Measurements from ENCODE around the gene ETFB. TPM values are rescaled to one million over a fixed set of nuclear protein-coding genes. Genes with fewer than 3 reads are reported as not detected.
"Not testable (repeated sequence)": the region's sequence is repeated elsewhere in the genome, so short reads cannot be mapped to it uniquely, and the experiment has no call there.

Gene ETFB
- polyA plus RNA-seq, 1 donor: 145 TPM

GRCh38 chr19:51397453-51397852, 31.3 kb upstream of the ETFB start:
- peaks cover 11% of the 10 kb centered on the region for H3K9me3 ChIP-seq (ENCODE audit: control insufficient read depth, low read depth, low read length)
- not testable (repeated sequence) for H3K27ac ChIP-seq (ENCODE audit: low read length); DNase-seq; H3K4me3 ChIP-seq (ENCODE audit: low read length); H3K27me3 ChIP-seq (ENCODE audit: control insufficient read depth, insufficient read depth, low read length); H3K36me3 ChIP-seq (ENCODE audit: control insufficient read depth, insufficient read depth, low read length); H3K4me1 ChIP-seq (ENCODE audit: control insufficient read depth, insufficient read depth, low read length)
- WGBS (ENCODE audit: insufficient coverage, low lambda C conversion rate): no CpG with 5 or more reads among the region's 9 CpGs

GRCh38 chr19:51396175-51396574, 30.0 kb upstream of the ETFB start:
- H3K9me3 ChIP-seq (ENCODE audit: control insufficient read depth, low read depth, low read length): peaks cover under 1% of the 10 kb centered on the region
- no peak overlapping the region for H3K4me3 ChIP-seq (ENCODE audit: low read length)
- WGBS (ENCODE audit: insufficient coverage, low lambda C conversion rate): no CpG with 5 or more reads among the region's 2 CpGs
- H3K4me1 ChIP-seq (ENCODE audit: control insufficient read depth, insufficient read depth, low read length): peaks cover 10% of the 10 kb centered on the region
- H3K27me3 ChIP-seq (ENCODE audit: control insufficient read depth, insufficient read depth, low read length): no peaks in the 10 kb centered on the region
- H3K27ac ChIP-seq (ENCODE audit: low read length): no peak overlapping the region
- DNase-seq: no peak
- H3K36me3 ChIP-seq (ENCODE audit: control insufficient read depth, insufficient read depth, low read length): no peaks in the 10 kb centered on the region

GRCh38 chr19:51394050-51394836, 28.1 kb upstream of the ETFB start:
- H3K36me3 ChIP-seq (ENCODE audit: control insufficient read depth, insufficient read depth, low read length): no peaks in the 10 kb centered on the region
- H3K27ac ChIP-seq (ENCODE audit: low read length): peak overlapping the region; percentile 67
- 0% methylated on average over 5 of the region's 45 CpGs for WGBS (ENCODE audit: insufficient coverage, low lambda C conversion rate)
- DNase-seq: peak; percentile 97 to 98
- no peaks in the 10 kb centered on the region for H3K27me3 ChIP-seq (ENCODE audit: control insufficient read depth, insufficient read depth, low read length)
- H3K4me1 ChIP-seq (ENCODE audit: control insufficient read depth, insufficient read depth, low read length): peaks cover 25% of the 10 kb centered on the region
- no peaks in the 10 kb centered on the region for H3K9me3 ChIP-seq (ENCODE audit: control insufficient read depth, low read depth, low read length)
- peak overlapping the region; percentile 42 for H3K4me3 ChIP-seq (ENCODE audit: low read length)

DNA sequence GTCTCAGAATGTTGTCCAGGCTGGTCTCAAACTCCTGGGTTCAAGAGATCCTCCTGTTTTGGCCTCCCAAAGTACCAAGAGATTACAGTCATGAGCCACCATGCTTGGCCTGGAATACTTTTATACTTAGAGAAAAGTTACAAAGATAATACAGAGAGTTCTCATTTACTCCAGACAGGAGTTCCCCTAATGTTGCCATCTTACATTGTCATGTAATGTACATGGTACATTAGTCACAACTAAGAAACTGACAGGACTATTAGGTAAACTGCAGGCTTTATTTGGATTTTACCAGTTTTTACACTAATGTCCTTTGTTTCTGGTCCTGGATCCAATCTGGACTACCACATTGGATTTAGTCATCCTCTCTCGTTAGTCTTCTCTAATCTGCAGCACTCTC, 26.5 kb upstream of the ETFB start:
- no peaks in the 10 kb centered on the region for H3K27me3 ChIP-seq (ENCODE audit: control insufficient read depth, insufficient read depth, low read length)
- H3K36me3 ChIP-seq (ENCODE audit: control insufficient read depth, insufficient read depth, low read length): no peaks in the 10 kb centered on the region
- H3K4me3 ChIP-seq (ENCODE audit: low read length): no peak overlapping the region
- peaks cover 4% of the 10 kb centered on the region for H3K9me3 ChIP-seq (ENCODE audit: control insufficient read depth, low read depth, low read length)
- peaks cover 35% of the 10 kb centered on the region for H3K4me1 ChIP-seq (ENCODE audit: control insufficient read depth, insufficient read depth, low read length)
- no peak overlapping the region for H3K27ac ChIP-seq (ENCODE audit: low read length)
- no peak for DNase-seq
- WGBS (ENCODE audit: insufficient coverage, low lambda C conversion rate): 100% methylated on average over 1 of the region's 1 CpG

- Histone ChIP-seq H3K4me3 (ENCODE audit: low read length) (peak overlapping the region; percentile 47), H3K36me3 (ENCODE audit: control insufficient read depth, insufficient read depth, low read length) (no peaks in the 10 kb centered on the region), H3K27me3 (ENCODE audit: control insufficient read depth, insufficient read depth, low read length) (no peaks in the 10 kb centered on the region), H3K27ac (ENCODE audit: low read length) (peak overlapping the region; percentile 80), H3K4me1 (ENCODE audit: control insufficient read depth, insufficient read depth, low read length) (peaks cover 35% of the 10 kb centered on the region), H3K9me3 (ENCODE audit: control insufficient read depth, low read depth, low read length) (peaks cover 4% of the 10 kb centered on the region)
- WGBS (ENCODE audit: insufficient coverage, low lambda C conversion rate): 40% methylated on average over 1 of the region's 8 CpGs
- DNase-seq: no peak
Measured at GRCh38 chr19:51391073-51391611, 25.0 kb upstream of the ETFB start.

DNA sequence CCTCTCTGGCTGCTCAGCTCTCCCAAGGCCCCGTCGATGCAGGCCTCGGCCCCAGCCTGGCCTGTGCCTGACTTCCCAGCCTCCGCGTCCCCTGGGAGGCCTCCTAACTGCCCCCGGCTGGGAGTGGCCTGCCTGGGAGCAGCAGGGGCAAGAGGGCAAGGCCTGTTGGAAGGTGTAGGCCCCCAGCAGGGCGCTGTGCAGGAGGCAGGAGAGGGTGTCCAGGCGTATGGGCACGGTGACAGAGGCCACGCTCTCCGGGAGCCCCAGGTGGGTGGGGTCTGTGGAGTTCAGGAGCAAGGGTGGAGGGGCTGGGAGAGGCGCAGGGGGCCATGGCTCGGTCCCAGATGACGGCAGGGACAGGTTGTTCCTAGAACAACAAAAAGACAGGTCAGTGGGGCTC, 23.0 kb upstream of the ETFB start:
- H3K27me3 ChIP-seq (ENCODE audit: control insufficient read depth, insufficient read depth, low read length): no peaks in the 10 kb centered on the region
- peaks cover 31% of the 10 kb centered on the region for H3K4me1 ChIP-seq (ENCODE audit: control insufficient read depth, insufficient read depth, low read length)
- H3K4me3 ChIP-seq (ENCODE audit: low read length): peak overlapping the region; percentile 20
- H3K36me3 ChIP-seq (ENCODE audit: control insufficient read depth, insufficient read depth, low read length): no peaks in the 10 kb centered on the region
- no CpG with 5 or more reads among the region's 14 CpGs for WGBS (ENCODE audit: insufficient coverage, low lambda C conversion rate)
- DNase-seq: peak; percentile 78 to 86
- H3K9me3 ChIP-seq (ENCODE audit: control insufficient read depth, low read depth, low read length): peaks cover 4% of the 10 kb centered on the region
- peak overlapping the region; percentile 80 for H3K27ac ChIP-seq (ENCODE audit: low read length)

- no CpG with 5 or more reads among the region's 15 CpGs for WGBS (ENCODE audit: insufficient coverage, low lambda C conversion rate)
- H3K36me3 ChIP-seq (ENCODE audit: control insufficient read depth, insufficient read depth, low read length): no peaks in the 10 kb centered on the region
- no peak within 1 kb of the TSS for H3K4me3 ChIP-seq (ENCODE audit: low read length)
- peak within 1 kb of the TSS; percentile 80 for H3K27ac ChIP-seq (ENCODE audit: low read length)
- no peaks in the 10 kb centered on the region for H3K27me3 ChIP-seq (ENCODE audit: control insufficient read depth, insufficient read depth, low read length)
- H3K4me1 ChIP-seq (ENCODE audit: control insufficient read depth, insufficient read depth, low read length): peaks cover 27% of the 10 kb centered on the region
- H3K9me3 ChIP-seq (ENCODE audit: control insufficient read depth, low read depth, low read length): peaks cover 4% of the 10 kb centered on the region
- no peak for DNase-seq
Measured at GRCh38 chr19:51387924-51388389, 21.8 kb upstream of the ETFB start, which contains the start of gene LIM2. Gene LIM2, minus strand, starts transcription at chr19:51387974. Its CDS starts 531 bp downstream, at chr19:51387443.

GRCh38 chr19:51386882-51387520, 20.8 kb upstream of the ETFB start:
- 80% methylated on average over 1 of the region's 14 CpGs for WGBS (ENCODE audit: insufficient coverage, low lambda C conversion rate)

DNA sequence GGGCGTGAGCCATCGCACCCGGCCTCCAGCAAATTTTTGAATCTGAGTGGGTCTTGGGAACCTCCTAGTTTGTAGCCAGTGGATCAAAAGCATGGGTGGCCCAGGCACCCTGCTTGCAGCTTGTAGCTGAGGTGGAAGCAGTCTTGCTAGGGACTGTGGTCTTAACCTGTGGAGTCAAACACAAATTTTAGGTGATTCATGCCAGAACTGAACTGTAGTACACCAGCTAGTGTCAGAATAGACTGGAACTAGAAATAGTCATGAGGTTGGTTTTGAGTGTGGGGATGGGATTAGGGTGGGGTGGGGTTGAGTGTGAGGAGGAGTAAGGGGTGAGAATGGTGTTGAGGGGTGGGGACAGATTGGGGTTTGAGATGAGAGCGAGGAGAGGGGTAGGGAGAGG, 15.8 kb upstream of the ETFB start:
- Histone ChIP-seq H3K9me3 (ENCODE audit: control insufficient read depth, low read depth, low read length) (no peaks in the 10 kb centered on the region), H3K36me3 (ENCODE audit: control insufficient read depth, insufficient read depth, low read length) (no peaks in the 10 kb centered on the region), H3K27ac (ENCODE audit: low read length) (no peak overlapping the region), H3K27me3 (ENCODE audit: control insufficient read depth, insufficient read depth, low read length) (no peaks in the 10 kb centered on the region), H3K4me1 (ENCODE audit: control insufficient read depth, insufficient read depth, low read length) (no peaks in the 10 kb centered on the region), H3K4me3 (ENCODE audit: low read length) (no peak overlapping the region)
- 100% methylated on average over 1 of the region's 4 CpGs for WGBS (ENCODE audit: insufficient coverage, low lambda C conversion rate)
- DNase-seq: no peak

More at GRCh38 chr19:51386882-51387520, 20.8 kb upstream of the ETFB start:
- no peak overlapping the region for H3K27ac ChIP-seq (ENCODE audit: low read length)
- H3K4me3 ChIP-seq (ENCODE audit: low read length): no peak overlapping the region
- peaks cover 27% of the 10 kb centered on the region for H3K4me1 ChIP-seq (ENCODE audit: control insufficient read depth, insufficient read depth, low read length)
- peaks cover 4% of the 10 kb centered on the region for H3K9me3 ChIP-seq (ENCODE audit: control insufficient read depth, low read depth, low read length)
- no peaks in the 10 kb centered on the region for H3K27me3 ChIP-seq (ENCODE audit: control insufficient read depth, insufficient read depth, low read length)
- no peaks in the 10 kb centered on the region for H3K36me3 ChIP-seq (ENCODE audit: control insufficient read depth, insufficient read depth, low read length)
- no peak for DNase-seq

DNA sequence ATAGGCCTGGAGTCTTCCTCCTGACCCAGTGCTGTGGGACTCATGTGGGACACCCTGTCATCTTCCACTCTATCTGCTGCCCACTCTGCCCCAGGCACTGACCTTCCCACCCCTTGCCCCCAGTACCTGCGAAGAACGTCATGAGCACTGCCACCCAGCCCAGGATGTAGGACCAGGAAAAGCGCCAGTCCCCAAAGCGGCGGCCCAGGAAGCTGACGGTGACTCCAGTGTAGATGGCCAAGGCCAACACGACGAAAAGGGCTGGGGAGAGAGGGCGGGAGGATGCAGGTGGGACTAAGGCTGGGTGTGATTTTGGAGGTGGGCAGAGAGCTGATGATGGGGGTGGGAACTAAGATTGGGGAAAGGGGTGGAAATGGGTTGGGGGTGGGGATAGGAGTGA, 14.2 kb upstream of the ETFB start:
- Histone ChIP-seq H3K4me3 (ENCODE audit: low read length) (no peak overlapping the region), H3K27me3 (ENCODE audit: control insufficient read depth, insufficient read depth, low read length) (no peaks in the 10 kb centered on the region), H3K36me3 (ENCODE audit: control insufficient read depth, insufficient read depth, low read length) (no peaks in the 10 kb centered on the region), H3K27ac (ENCODE audit: low read length) (no peak overlapping the region), H3K9me3 (ENCODE audit: control insufficient read depth, low read depth, low read length) (no peaks in the 10 kb centered on the region), H3K4me1 (ENCODE audit: control insufficient read depth, insufficient read depth, low read length) (no peaks in the 10 kb centered on the region)
- WGBS (ENCODE audit: insufficient coverage, low lambda C conversion rate): no CpG with 5 or more reads among the region's 9 CpGs
- DNase-seq: no peak
